HL-60 (cell line): Measurements from ENCODE around the gene LRRC8A.

Experiments
- DNase-seq, 2 experiments: peaks; one replicate each; pipeline ENCODE4 v3.0.0-alpha.2; 2010 to 2020; ENCODE audit warnings: low read depth in 1 of 2, low spot score in 1 of 2
- H3K27ac ChIP-seq: fragments of 250-450 bp; sonication (Bioruptor Pico); replicated peaks from 2 replicates; pipeline ENCODE4 v1.5.1; 2020; ENCODE audit warnings: mild to moderate bottlenecking, moderate library complexity
- H3K27me3 ChIP-seq: fragments of 250-450 bp; sonication (Bioruptor Pico); 2 replicates; pipeline ENCODE4 v1.5.1; 2021; ENCODE audit warnings: mild to moderate bottlenecking, moderate library complexity; ENCODE audit not compliant: insufficient read depth, poor library complexity, severe bottlenecking
- H3K4me3 ChIP-seq: replicated peaks from 2 replicates; pipeline ENCODE4 v1.5.1; 2011; ENCODE audit warnings: mild to moderate bottlenecking, control low read depth, low read length; ENCODE audit not compliant: insufficient read depth
- CTCF ChIP-seq: IDR thresholded peaks from one replicate; pipeline ENCODE4 v1.5.1; 2011; ENCODE audit warnings: low read length, control low read depth, inconsistent platforms; ENCODE audit not compliant: insufficient read depth
- GABPA ChIP-seq: IDR thresholded peaks from 2 replicates; pipeline ENCODE4 v1.6.1; 2012; ENCODE audit warnings: low read depth
- POLR2AphosphoS5 ChIP-seq: IDR thresholded peaks from 2 replicates; pipeline ENCODE4 v1.6.1; 2012; ENCODE audit warnings: low read depth
- REST ChIP-seq: IDR thresholded peaks from 2 replicates; pipeline ENCODE4 v1.6.1; 2012; ENCODE audit warnings: low read depth; ENCODE audit not compliant: insufficient replicate concordance
- SPI1 ChIP-seq: IDR thresholded peaks from 2 replicates; pipeline ENCODE4 v1.6.1; 2012; ENCODE audit warnings: low read depth, mild to moderate bottlenecking, borderline replicate concordance

The LRRC8A gene

GRCh38 chr9:128936171-128936865, 54.4 kb downstream of the LRRC8A start:
- no peak overlapping the region for H3K27ac ChIP-seq
- H3K4me3 ChIP-seq = no peak overlapping the region
- H3K27me3 ChIP-seq = no peaks in the 10 kb centered on the region
- TF ChIP-seq SPI1 (no peak), CTCF (no peak), GABPA (no peak), POLR2AphosphoS5 (no peak)
- DNase-seq = no peak

- Histone ChIP-seq H3K27ac (no peak overlapping the region), H3K27me3 (no peaks in the 10 kb centered on the region), H3K4me3 (no peak overlapping the region)
- TF ChIP-seq CTCF (no peak), POLR2AphosphoS5 (no peak), SPI1 (no peak), REST (no peak), GABPA (no peak)
- no peak for DNase-seq
Measured at GRCh38 chr9:128937310-128938165, 55.6 kb downstream of the LRRC8A start.

- DNase-seq = no peak
- H3K27ac ChIP-seq = no peak overlapping the region
- TF ChIP-seq SPI1 (no peak), REST (no peak), GABPA (no peak), POLR2AphosphoS5 (no peak), CTCF (no peak)
Measured at GRCh38 chr9:128940271-128940921, 58.5 kb downstream of the LRRC8A start.

More at GRCh38 chr9:128940271-128940921, 58.5 kb downstream of the LRRC8A start:
- Histone ChIP-seq H3K27me3 (no peaks in the 10 kb centered on the region), H3K4me3 (no peak overlapping the region)
